Fibroblast of pulmonary artery (primary cell): Measurements from ENCODE around the gene SLC6A7.
"Not testable (repeated sequence)": the region's sequence is repeated elsewhere in the genome, so short reads cannot be mapped to it uniquely, and the experiment has no call there.

Experiments used
- DNase-seq: peaks from one replicate; pipeline ENCODE4 v3.0.0-alpha.2; 2010; ENCODE audit warnings: low read depth
- H3K4me3 ChIP-seq: replicated peaks from 2 replicates; pipeline ENCODE4 v1.5.1; 2011; ENCODE audit warnings: low read depth, mild to moderate bottlenecking, control low read depth, low read length, moderate library complexity
- TF ChIP-seq, protein P1 (sequence below): IDR thresholded peaks from 2 replicates; pipeline ENCODE4 v1.5.1; 2011; ENCODE audit warnings: mild to moderate bottlenecking, control low read depth, low read length, inconsistent platforms; ENCODE audit errors: missing control alignments

Gene SLC6A7

GRCh38 chr5:150245111-150245789 is 55.4 kb downstream of the SLC6A7 start:
- peak; percentile 17 for DNase-seq
- H3K4me3 ChIP-seq: no peak overlapping the region
- TF ChIP-seq, protein P1, sequence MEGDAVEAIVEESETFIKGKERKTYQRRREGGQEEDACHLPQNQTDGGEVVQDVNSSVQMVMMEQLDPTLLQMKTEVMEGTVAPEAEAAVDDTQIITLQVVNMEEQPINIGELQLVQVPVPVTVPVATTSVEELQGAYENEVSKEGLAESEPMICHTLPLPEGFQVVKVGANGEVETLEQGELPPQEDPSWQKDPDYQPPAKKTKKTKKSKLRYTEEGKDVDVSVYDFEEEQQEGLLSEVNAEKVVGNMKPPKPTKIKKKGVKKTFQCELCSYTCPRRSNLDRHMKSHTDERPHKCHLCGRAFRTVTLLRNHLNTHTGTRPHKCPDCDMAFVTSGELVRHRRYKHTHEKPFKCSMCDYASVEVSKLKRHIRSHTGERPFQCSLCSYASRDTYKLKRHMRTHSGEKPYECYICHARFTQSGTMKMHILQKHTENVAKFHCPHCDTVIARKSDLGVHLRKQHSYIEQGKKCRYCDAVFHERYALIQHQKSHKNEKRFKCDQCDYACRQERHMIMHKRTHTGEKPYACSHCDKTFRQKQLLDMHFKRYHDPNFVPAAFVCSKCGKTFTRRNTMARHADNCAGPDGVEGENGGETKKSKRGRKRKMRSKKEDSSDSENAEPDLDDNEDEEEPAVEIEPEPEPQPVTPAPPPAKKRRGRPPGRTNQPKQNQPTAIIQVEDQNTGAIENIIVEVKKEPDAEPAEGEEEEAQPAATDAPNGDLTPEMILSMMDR: no peak

DNA sequence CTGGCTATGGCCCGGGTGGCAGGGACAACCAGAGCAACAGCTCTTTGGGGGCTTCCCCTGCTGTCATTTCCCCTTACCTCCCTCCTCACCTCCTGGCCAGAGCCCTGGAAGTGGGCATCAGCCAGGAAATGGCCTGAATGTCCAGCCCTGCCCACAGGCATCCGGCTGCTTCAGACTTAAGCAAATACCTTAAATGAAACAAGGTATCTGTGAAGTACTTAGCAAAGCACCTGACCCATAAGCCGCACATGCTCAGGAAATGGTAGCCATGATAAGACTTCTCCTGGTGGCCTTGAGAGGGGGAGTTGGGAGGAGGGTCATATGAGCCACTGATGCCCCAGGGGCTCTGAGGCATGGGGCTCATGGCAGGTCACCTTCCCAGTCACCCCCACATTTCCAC is 55.9 kb downstream of the SLC6A7 start:
- TF ChIP-seq, protein P1: no peak
- DNase-seq: no peak
- H3K4me3 ChIP-seq: no peak overlapping the region

DNA sequence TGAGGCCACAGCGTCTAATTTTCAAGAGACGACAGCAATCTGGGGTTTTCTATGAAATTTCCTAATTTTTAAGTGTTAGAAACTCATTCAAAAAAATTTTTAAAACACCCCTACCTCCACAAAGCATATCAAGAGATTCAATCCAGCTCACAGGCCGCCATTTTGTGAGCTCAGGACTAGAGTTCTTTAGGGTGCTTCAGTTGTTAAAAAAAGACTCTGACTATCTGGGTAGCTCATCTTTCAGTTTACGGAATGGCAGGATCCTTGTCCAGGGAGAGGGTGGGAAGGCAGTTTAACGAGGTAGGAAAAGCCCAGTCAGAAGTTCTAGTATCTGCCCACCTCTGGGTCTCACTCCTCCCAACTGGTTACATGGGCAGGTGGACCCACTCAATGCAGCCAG is 56.6 kb downstream of the SLC6A7 start:
- no peak for DNase-seq
- TF ChIP-seq, protein P1: no peak
- no peak overlapping the region for H3K4me3 ChIP-seq

GRCh38 chr5:150246835-150247234 is 57.0 kb downstream of the SLC6A7 start:
- H3K4me3 ChIP-seq: no peak overlapping the region
- DNase-seq: no peak
- TF ChIP-seq, protein P1: no peak

DNA sequence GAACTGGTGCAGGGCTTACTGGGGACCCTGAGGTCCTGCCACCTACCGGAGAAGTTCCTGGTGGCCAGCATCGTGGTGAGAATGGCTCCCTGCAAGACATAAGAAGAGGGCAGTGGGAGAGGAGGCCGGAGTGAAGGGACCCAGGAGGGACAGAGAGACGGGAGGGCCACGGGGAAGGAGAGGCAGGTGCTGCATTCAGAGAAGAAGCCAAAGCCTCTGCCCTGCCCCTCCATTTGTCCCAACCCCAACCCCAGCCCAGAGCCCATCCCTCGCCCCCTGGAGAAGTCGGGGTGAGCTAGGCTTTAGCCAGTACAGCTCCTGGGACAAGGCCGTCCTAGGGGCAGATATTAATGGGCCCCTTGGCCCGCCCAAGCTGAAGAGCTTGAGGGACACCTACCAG is 57.9 kb downstream of the SLC6A7 start:
- no peak overlapping the region for H3K4me3 ChIP-seq
- DNase-seq: no peak
- TF ChIP-seq, protein P1: no peak

- not testable (repeated sequence) for H3K4me3 ChIP-seq, DNase-seq
Observed at GRCh38 chr5:150248493-150248892, 58.6 kb downstream of the SLC6A7 start.

DNA sequence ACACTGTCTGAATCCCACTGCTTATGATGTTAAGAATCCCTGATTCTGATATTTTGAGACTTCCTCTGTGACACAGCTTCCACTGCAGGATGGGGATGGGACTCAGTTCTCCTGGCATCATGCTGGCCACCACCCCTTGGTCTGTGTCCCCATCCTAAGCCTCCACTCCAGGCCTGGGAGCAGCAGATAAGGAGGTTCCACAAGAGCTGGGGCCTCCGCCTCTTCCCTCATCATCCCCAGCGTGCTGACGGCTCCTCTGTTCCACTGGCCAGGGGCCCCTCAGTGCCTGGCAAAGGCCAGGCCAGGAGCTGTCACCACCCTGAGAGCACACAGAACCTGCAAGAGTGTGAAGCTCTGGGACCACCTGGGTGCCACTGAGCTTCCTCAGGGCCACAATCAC is 59.1 kb downstream of the SLC6A7 start:
- no peak for DNase-seq
- TF ChIP-seq, protein P1: no peak
- H3K4me3 ChIP-seq: no peak overlapping the region
